GM18505 (cell line): ENCODE results near the gene SPDYC.

ENCODE experiments used
- ATAC-seq: cut with Tn5 transposase; IDR thresholded peaks from one replicate; pipeline ENCODE4 v1.9.1; 2021; ENCODE audit not compliant: unreplicated experiment
- POLR2A ChIP-seq: IDR thresholded peaks from 4 replicates; pipeline ENCODE4 v1.6.1; 2011; ENCODE audit warnings: borderline replicate concordance; ENCODE audit not compliant: insufficient read depth, insufficient read length; ENCODE audit errors: extremely low read depth

Gene SPDYC

DNA sequence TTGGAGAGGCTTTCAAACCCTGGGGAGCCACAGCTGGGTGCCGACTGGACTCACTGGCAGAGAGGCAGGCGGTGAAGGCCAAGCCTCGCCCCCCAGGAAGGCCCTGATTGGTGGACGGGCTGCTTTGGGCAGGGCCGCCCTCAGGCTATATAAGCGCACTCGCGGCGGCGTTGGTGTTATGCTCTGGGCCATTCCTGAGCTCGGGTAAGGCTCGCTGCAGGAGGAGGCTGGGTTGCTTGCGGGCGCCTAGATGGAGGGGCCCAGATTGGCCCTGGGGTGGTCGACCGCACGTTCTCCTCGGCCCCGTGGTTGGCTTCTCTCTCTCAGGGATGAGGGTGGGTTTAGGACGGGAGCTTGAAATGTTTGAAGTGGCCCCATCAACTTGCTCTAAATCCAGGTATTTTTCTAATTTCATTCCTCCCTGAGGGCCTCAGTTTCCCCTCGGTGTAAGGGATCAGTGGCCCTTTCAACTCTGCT lies at the start of gene SPDYC:
SPDYC (plus strand) TSS at position 176 of the 477 bp plus-strand sequence. CDS start 1,125 bp downstream, outside the sequence.
- no peak for ATAC-seq
- TF ChIP-seq POLR2A: no peak

DNA sequence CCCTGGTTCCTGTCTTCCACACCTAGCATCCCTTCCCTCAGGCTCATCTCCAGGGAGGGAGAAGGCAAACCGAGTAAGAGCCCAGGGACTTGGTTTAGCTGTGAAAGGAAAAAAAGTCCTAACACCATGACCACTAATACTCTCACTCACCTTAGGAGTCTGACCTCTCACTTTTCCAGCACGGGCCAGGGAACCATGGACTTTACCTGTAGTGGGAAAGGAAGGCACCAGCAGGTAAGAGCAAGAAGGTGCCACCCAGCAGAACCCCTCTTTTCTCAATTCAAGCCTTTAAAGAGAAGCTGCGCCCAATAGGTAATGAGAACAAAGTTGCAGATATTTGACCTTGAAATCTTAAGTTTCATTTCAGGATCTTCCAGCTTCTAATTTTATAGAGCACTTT lies 49.2 kb upstream of the SPDYC start:
- ATAC-seq: no peak
- TF ChIP-seq POLR2A: no peak

- TF ChIP-seq POLR2A: no peak
- ATAC-seq: no peak
Measured at GRCh38 chr11:65121447-65121864, 48.6 kb upstream of the SPDYC start.

DNA sequence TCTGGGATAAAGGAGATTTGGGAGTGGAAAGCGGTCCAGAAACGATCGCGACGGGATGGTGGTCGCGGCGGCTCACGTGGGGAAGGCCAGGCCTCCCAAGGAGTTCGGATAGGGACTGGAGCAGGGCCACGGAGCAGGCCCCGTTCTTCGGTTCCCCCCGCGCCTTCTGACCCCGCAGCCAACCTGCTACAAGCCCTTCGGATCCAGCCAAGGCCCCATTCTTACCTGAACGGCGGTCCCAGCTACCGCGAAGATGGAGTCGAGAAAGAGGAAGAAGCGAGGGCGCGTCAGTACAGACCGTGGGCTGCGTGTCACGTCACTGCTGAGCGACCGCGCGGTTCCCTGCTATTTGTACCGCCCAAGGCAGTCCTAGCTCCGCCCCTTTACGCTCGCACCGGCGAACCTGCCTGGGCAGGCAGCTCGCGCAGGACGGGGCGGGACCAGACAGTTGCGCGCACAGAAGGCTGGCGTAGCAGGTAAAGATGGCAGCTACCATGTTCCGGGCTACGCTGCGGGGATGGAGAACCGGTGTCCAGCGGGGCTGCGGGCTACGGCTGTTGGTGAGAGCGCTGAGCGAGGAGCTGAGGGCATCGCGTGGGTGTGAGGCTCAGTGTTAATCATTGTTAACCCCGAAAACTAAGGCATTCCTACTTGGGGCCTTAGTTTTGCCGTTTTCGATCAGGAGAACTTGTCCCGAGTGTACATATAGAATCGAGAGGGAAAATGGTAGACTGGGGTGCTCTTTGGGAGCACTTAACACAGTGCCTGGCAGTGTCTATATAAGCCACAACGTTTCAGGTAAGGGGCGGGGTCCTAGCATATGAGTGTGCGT lies 48.0 kb upstream of the SPDYC start, which contains the start of the genes FAU and MRPL49:
FAU (minus strand) TSS at position 270 of the 832 bp plus-strand sequence. CDS start 321 bp downstream, outside the sequence.
MRPL49 (plus strand) TSS at position 457 of the 832 bp plus-strand sequence; CDS start at position 483, 26 bp downstream.
- TF ChIP-seq POLR2A: peak; percentile 92
- peak; percentile 60 for ATAC-seq

DNA sequence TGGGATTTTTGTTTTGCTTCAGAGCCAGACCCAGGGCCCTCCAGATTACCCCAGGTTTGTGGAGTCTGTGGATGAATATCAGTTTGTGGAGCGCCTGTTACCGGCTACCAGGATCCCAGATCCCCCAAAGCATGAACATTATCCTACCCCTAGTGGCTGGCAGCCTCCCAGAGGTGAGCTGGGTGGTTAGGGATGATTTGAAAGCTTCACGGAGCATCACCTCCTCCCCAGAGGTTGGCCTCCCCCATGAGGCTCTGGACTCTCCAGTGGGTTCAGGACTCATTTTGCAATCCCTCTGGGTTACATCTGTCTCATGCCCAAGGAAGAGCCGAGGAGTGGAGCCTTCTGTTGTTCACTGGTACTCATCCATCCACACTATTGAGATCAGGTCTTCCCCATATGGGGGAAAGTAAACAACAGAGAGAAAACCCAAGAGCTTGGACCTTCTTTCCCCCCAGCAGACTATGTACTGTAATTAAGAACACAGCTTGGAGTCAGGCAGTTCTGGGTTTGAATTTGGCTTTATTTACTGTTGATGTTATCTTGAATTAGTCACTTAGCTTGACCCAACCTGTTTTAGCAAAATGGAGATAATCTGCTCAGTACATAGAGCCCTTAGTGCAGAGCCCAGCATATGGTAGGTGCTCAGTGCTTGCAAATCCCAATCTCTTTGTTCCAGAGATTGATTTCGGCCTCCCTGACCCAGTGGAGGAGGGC lies 45.4 kb upstream of the SPDYC start:
- no peak for TF ChIP-seq POLR2A

DNA sequence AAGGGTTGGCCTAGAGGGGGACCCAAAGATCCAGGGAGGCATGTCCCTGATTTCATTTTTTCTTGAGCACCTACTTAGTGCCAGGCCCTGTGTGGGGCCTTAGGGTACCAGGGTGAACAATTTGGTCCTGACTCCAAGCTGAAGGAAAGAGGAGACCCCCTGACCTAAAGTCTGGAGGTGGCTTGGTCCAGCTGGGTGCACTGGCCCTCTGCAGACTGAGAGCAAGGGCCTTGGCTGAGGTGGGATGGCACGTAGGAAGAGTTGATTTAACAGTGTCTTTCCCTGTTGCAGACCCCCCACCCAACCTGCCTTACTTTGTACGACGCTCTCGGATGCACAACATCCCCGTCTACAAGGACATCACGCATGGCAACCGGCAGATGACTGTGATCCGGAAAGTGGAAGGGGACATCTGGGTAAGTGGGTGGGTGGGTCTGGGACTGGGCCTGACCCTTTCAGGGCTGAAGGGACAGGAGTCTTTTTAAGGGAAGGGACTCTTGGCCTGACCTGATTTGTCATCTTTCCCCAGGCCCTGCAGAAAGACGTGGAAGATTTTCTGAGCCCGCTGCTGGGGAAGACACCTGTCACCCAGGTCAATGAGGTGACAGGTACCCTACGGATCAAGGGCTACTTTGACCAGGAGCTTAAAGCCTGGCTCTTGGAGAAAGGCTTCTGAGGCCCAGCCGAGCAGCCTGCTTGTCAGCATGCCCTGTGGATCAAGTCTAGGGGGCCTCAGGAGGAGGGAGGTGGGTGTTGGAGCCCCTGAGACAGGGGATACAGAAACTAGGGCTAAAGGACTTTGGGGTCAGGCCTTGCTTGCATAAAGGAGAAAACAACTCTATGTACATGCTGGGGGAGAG lies 44.6 kb upstream of the SPDYC start:
- no peak for TF ChIP-seq POLR2A

More for the DNA sequence above, 45.4 kb upstream of the SPDYC start:
- no peak for ATAC-seq

GRCh38 chr11:65126624-65127274 lies 43.3 kb upstream of the SPDYC start:
- no peak for ATAC-seq
- peak; percentile 42 for TF ChIP-seq POLR2A

More for the DNA sequence above, 44.6 kb upstream of the SPDYC start:
- ATAC-seq: no peak

DNA sequence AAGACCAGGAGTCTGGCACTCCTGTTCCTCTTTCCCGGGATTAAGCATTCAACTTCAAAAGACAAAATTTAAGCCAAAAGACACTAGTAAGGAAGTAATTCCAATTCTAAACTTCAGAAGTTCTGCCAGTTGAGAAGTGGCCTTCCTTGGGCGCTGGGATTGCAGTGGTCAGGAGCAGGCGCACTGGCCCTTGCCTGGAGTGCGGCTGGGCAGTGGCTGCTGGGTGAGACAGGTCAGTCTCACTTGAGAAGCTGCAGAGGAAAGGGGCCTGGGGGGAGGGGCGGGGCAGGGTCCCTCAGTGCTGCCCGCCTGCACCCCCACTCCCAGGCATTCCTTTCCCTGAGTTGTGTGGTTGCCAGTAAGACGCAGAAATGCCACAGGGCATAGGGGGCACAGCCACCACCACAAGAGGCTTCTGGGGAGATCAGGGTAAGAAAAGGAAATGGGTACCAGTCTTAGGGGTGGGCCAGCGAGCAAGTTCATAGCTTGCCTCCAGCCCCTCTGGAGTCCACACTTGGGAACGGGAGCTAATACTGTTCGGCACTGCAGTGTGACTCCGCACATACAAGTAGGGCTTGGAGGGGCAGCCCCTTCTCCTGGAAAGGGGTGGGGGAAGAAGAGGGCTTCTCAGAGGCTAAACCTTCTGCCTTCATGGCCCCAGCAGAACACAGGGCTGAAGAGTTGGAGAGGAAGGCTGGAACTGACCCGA lies 42.4 kb upstream of the SPDYC start:
- TF ChIP-seq POLR2A: no peak
- ATAC-seq: no peak

- TF ChIP-seq POLR2A: no peak
- no peak for ATAC-seq
Measured at GRCh38 chr11:65128182-65129145, 41.6 kb upstream of the SPDYC start.

DNA sequence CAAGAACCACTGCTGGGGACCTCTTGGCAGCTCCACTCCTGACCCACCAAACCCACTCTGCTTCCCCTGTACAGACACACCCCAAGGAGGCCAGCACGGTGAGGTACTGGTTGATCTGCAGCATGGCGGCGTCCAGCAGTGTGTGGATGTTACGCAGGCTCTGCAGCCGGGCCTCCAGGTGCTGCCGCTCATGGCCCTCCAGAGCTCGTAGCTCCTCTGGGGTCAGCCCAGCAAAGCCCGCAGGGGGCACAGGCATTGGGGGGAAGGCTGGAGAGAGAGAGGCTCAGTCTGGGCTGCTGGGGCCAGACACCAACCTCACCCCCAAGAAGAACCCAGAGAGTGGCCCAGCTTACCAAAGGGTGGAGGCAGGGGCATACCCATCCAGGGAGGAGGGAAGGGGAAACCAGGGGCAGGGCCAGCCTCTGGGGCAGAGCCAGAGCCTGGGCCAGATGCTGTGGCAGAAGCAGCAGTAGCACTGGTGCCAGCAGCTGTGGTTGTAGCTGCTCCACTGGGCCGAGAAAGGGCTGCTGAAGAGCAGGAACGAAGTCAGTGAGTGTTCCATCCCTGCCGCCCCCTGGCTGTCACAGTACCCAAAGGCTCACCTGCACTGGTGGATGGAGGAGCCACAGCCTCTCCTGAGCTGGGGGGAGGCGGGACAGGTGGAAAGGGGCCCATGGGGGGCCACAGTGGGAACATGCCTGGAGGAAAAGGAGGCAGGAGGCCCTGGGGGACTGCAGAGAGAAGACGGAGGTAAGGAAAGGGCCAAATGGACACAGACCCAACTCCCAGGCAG lies 40.2 kb upstream of the SPDYC start:
- no peak for ATAC-seq
- no peak for TF ChIP-seq POLR2A
